Esophagus (tissue), 2 donors: ENCODE results near the gene TRPM3. TPM values are rescaled to one million over a fixed set of nuclear protein-coding genes. Genes with fewer than 3 reads are reported as not detected.

Experiments
- H3K27ac ChIP-seq, 2 donors: one replicate each; pipeline ENCODE4 v1.5.1; 2013; ENCODE audit warnings: low read depth in 2 of 2, mild to moderate bottlenecking in 2 of 2, inconsistent platforms in 1 of 2, low read length in 1 of 2, moderate library complexity in 1 of 2
- H3K27me3 ChIP-seq, 2 donors: one replicate each; pipeline ENCODE4 v1.6.1; 2013; ENCODE audit warnings: low read length in 2 of 2, control low read depth in 1 of 2, mild to moderate bottlenecking in 1 of 2; ENCODE audit not compliant: insufficient read depth in 2 of 2, control insufficient read depth in 1 of 2
- H3K36me3 ChIP-seq, 2 donors: one replicate each; pipeline ENCODE4 v1.6.1; 2013; ENCODE audit warnings: low read length in 1 of 2; ENCODE audit not compliant: control insufficient read depth in 2 of 2, insufficient read depth in 2 of 2
- H3K4me1 ChIP-seq, 2 donors: one replicate each; pipeline ENCODE4 v1.6.1; 2013; ENCODE audit warnings: low read length in 1 of 2; ENCODE audit not compliant: control insufficient read depth in 2 of 2, insufficient read depth in 2 of 2
- H3K4me3 ChIP-seq, 2 donors: one replicate each; pipeline ENCODE4 v1.5.1; 2013; ENCODE audit warnings: low read length in 2 of 2, mild to moderate bottlenecking in 2 of 2, low read depth in 1 of 2, moderate library complexity in 1 of 2
- H3K9me3 ChIP-seq, 2 donors: one replicate each; pipeline ENCODE4 v1.6.1; 2013; ENCODE audit warnings: mild to moderate bottlenecking in 2 of 2, low read depth in 1 of 2, low read length in 1 of 2, moderate library complexity in 1 of 2; ENCODE audit not compliant: control insufficient read depth in 2 of 2, insufficient read depth in 1 of 2
- WGBS, 2 donors: extraction: QIAGEN DNeasy Blood & Tissue Kit; methylation state at CpG; one replicate each; pipeline ENCODE4 v1.1.7; 2013; 5-methylcytosine and 5-hydroxymethylcytosine counted together
- polyA plus RNA-seq, 2 donors: library from polyadenylated mRNA; stranded (reverse); fragments of 200-250 nt; gene quantifications; one replicate each; pipeline ENCODE4 v1.2.3, GENCODE V29; 2013
- donor health status: healthy with polysubstance abuse.
- donor health status: Bipolar disorder and iron deficiency.

The TRPM3 gene
- polyA plus RNA-seq, 2 donors: under 0.01 to 0.02 TPM

DNA sequence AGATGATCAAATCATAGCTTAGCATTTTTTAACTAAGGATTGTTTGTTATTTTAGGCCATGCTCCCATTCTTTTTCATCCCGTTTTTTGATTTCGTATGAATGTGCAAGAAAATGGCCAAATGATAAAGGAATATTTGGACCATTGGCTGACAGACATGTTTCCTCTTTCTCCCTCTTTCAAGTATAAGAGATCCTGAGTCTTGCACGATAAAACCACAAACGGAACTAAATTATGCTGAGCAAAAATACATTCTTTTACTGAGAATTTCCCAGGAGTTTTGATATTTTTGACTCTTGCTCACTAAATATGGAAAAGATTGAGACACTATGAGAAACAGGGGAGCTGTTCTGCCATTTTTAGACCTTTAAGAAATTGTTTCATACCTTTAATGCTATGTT is 616.6 kb downstream of the TRPM3 start:
- no peak overlapping the region for H3K27ac ChIP-seq
- H3K4me1 ChIP-seq: no peaks in the 10 kb centered on the region
- no peaks in the 10 kb centered on the region for H3K9me3 ChIP-seq
- H3K36me3 ChIP-seq: no peaks in the 10 kb centered on the region
- no peaks in the 10 kb centered on the region for H3K27me3 ChIP-seq
- WGBS, 2 donors: 53 to 58% methylated on average over 4 of the region's 4 CpGs
- no peak overlapping the region for H3K4me3 ChIP-seq

DNA sequence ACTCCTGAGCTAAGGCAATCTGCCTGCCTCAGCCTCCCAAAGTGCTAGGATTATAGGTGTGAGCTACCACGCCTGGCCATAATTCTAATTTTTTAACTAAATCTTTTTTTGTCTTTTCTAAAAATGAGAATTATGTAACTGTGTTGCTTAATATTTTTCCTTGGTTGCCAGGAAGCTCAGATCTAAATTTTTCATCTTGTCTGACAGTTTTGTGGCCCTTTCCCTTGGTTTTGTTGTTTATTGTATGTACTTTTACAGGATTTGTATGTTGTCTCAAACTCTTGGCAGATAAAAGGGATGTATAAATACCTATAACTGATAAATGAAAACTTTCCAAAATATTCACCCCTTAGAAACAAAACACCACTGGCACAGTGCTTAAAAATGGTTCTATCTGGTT is 618.7 kb downstream of the TRPM3 start:
- Histone ChIP-seq H3K9me3 (no peaks in the 10 kb centered on the region), H3K27me3 (no peaks in the 10 kb centered on the region), H3K36me3 (no peaks in the 10 kb centered on the region), H3K27ac (no peak overlapping the region), H3K4me3 (no peak overlapping the region), H3K4me1 (no peaks in the 10 kb centered on the region)
- 36 to 68% methylated on average over 1 of the region's 1 CpG for WGBS, 2 donors

DNA sequence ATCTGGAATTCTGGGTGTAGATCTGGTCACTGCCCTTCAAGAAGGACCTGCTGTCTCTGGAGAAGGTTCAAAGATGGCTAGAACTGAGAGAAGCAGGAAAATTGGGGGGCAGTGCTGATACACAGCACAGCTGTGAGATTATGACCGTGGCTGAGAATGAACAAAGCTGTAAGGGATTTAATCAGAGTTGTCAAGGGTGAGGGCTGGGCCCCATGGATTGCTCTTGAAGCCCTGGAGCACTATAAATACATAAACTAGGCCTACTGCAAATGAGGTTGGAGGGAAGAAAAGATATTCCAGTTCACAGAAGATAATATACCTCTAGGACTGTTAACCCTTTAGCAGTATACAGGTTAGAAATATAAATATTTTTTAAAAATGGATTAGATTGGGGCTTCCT is 620.6 kb downstream of the TRPM3 start:
- WGBS, 2 donors: 62 to 79% methylated on average over 1 of the region's 1 CpG
- H3K27me3 ChIP-seq: no peaks in the 10 kb centered on the region
- no peaks in the 10 kb centered on the region for H3K4me1 ChIP-seq
- no peaks in the 10 kb centered on the region for H3K36me3 ChIP-seq
- no peak overlapping the region for H3K27ac ChIP-seq
- no peak overlapping the region for H3K4me3 ChIP-seq
- no peaks in the 10 kb centered on the region for H3K9me3 ChIP-seq

DNA sequence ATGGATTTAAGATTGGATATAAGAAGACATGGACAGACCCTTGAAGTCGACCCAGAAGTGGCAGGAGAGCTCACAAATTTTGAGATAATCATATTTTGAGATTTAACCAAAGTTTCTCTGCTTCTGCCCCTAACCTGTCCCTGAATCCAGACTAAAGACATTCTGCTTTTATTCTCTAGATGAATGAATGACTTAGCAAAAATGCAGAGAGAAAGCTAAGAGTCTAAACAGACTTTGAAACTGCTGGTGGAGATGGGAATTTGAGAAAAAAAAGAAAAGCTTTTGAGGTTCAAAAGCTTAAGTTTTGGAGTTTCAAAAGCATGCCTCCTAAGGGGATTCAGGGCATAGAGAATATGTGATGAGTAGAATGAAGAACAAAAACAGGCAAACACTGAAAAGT is 621.8 kb downstream of the TRPM3 start:
- Histone ChIP-seq H3K9me3 (no peaks in the 10 kb centered on the region), H3K36me3 (no peaks in the 10 kb centered on the region), H3K27ac (no peak overlapping the region), H3K4me1 (no peaks in the 10 kb centered on the region), H3K27me3 (no peaks in the 10 kb centered on the region), H3K4me3 (no peak overlapping the region)
- WGBS, 2 donors: 69 to 90% methylated on average over 1 of the region's 1 CpG

DNA sequence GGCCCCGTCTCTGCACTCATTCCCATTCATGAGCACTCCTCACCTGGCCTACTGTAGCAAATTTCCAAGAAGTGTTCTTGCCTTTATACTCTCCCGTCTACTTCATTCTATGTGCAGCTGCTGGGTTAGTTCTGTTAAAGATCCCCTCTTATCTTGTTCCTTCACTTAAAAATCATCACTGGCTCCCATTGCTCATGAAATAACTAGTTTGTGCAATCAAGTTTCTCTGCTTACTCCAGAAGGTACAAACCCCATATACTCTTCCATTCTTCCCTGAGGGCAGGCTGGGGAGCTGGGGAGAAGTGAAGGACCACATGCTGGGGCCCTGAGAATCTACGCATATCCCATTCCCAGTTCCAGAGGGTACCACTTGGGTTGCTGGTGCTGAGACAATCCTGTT is 622.6 kb downstream of the TRPM3 start:
- 93 to 97% methylated on average over 3 of the region's 3 CpGs for WGBS, 2 donors
- Histone ChIP-seq H3K4me3 (no peak overlapping the region), H3K27ac (no peak overlapping the region), H3K27me3 (no peaks in the 10 kb centered on the region), H3K4me1 (no peaks in the 10 kb centered on the region), H3K9me3 (no peaks in the 10 kb centered on the region), H3K36me3 (no peaks in the 10 kb centered on the region)

DNA sequence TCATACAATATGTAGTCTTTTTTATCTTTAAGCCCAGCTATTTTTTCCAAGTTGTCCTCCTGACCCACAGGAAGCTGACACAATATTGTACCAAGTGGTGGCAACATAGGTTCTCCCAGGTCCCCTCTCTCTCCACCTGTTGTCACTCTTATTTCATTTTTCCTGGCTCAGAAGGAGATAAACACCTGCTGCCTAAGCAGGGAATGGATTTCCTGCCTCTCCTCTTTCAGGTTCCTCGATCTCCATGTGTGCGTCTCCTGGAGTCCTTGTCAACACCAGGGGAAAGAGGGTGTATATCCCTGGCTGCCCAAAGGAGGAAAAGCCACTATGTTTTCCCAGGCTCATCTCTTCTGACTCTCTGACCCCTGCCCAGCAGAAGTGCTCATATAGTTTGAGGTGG is 625.2 kb downstream of the TRPM3 start:
- Histone ChIP-seq H3K4me3 (no peak overlapping the region), H3K36me3 (no peaks in the 10 kb centered on the region), H3K9me3 (no peaks in the 10 kb centered on the region), H3K27me3 (no peaks in the 10 kb centered on the region), H3K27ac (no peak overlapping the region), H3K4me1 (no peaks in the 10 kb centered on the region)
- 77 to 87% methylated on average over 2 of the region's 2 CpGs for WGBS, 2 donors

DNA sequence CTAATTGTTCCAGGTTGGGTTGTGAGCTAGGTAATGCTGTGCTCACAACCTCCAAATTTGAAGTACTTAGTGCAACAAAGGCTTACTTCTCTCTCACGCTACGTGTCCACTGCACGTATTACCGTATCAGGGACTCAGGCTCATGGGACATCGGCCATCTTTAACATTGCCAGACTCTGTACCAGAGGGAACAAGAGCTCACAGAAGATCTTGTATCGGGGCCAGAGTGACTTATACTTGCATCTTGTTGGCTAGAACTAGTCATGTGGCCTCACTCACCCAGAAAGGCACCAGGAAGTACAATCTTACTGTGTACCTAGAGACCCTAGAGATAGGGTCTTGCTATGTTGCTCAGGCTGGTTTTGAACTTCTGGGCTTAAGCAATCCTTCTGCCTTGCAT is 625.9 kb downstream of the TRPM3 start:
- Histone ChIP-seq H3K36me3 (no peaks in the 10 kb centered on the region), H3K9me3 (no peaks in the 10 kb centered on the region), H3K27ac (no peak overlapping the region), H3K27me3 (no peaks in the 10 kb centered on the region), H3K4me1 (no peaks in the 10 kb centered on the region), H3K4me3 (no peak overlapping the region)
- 92 to 93% methylated on average over 6 of the region's 6 CpGs for WGBS, 2 donors

DNA sequence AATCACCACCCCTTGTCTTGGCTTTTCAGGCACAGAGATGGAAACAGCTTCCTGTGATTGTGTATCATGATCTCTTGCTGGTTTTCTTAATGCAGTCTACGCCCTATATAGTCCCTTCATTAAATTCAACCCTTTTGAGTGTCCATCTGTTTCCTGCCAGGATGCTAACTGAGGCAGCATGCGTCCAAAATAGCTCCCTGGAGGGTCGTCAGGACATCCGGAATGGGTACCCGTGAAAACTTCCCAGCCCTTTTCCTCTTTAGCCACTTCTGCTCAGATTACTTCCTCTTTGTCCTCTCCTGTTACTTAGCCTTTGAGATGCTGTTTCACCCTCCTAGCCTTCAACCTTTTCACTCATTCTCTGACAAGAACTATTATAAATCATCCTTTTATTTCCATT is 627.2 kb downstream of the TRPM3 start:
- WGBS, 2 donors: 68 to 80% methylated on average over 5 of the region's 5 CpGs
- Histone ChIP-seq H3K4me1 (no peaks in the 10 kb centered on the region), H3K9me3 (no peaks in the 10 kb centered on the region), H3K4me3 (no peak overlapping the region), H3K27me3 (no peaks in the 10 kb centered on the region), H3K27ac (no peak overlapping the region), H3K36me3 (no peaks in the 10 kb centered on the region)

DNA sequence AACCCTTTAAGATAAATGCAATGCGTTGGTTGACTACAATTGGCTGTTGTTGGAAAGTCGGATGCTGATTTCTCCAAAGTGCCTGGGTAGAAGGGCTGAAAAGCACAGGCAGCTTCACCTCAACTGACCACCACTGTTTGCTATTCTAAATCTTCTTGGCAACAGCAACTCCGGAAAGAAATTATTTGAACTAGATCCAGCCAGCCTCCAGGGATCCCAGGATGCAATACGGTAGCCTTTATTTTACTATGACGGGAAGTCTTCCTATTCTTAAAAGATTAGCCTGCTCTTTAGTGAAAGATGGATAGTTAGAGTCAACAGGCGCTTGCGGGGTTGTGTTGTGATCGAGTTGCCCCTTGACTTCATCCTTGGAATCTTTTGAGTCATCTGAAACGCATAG is 628.4 kb downstream of the TRPM3 start:
- Histone ChIP-seq H3K27me3 (no peaks in the 10 kb centered on the region), H3K9me3 (no peaks in the 10 kb centered on the region), H3K4me3 (no peak overlapping the region), H3K36me3 (no peaks in the 10 kb centered on the region), H3K27ac (no peak overlapping the region), H3K4me1 (no peaks in the 10 kb centered on the region)
- WGBS, 2 donors: 65 to 70% methylated on average over 9 of the region's 9 CpGs

DNA sequence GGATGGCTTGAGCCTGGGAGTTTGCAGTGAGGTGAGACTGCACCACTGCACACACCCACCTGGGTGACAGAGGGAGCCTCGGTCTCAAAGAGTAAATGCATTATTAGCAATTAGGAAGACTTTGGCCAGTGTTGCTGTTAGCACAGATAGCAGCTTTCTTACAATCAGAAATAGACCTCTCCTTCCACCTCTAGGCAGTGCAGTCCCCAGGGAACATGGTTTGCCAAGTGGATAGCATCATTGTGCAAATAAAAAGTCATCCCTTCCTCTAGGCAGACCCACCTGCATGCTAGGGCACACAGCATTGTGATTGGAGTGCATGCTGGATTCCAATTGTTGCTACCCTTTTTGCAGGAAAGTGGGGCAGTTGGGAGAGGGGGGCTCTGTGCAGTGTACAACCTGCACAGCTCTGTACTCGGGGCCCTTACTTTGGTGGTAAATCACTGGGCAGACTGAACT is 629.1 kb downstream of the TRPM3 start:
- WGBS, 2 donors: 62 to 65% methylated on average over 2 of the region's 2 CpGs
- Histone ChIP-seq H3K9me3 (no peaks in the 10 kb centered on the region), H3K27me3 (no peaks in the 10 kb centered on the region), H3K27ac (no peak overlapping the region), H3K4me3 (no peak overlapping the region), H3K4me1 (no peaks in the 10 kb centered on the region), H3K36me3 (no peaks in the 10 kb centered on the region)
